Stimulated activated CD4-positive, alpha-beta T cell treated with anti-CD3 and anti-CD28 coated beads, Interleukin-4, amount 100 ng/mL, for 1 hour (primary cell): ENCODE measurements around the gene ARNT2.
"Not testable (repeated sequence)": the region's sequence is repeated elsewhere in the genome, so short reads cannot be mapped to it uniquely, and the experiment has no call there.

Experiments
- DNase-seq: peaks from one replicate; pipeline ENCODE4 v3.0.0-alpha.2; 2020

Gene ARNT2

DNA sequence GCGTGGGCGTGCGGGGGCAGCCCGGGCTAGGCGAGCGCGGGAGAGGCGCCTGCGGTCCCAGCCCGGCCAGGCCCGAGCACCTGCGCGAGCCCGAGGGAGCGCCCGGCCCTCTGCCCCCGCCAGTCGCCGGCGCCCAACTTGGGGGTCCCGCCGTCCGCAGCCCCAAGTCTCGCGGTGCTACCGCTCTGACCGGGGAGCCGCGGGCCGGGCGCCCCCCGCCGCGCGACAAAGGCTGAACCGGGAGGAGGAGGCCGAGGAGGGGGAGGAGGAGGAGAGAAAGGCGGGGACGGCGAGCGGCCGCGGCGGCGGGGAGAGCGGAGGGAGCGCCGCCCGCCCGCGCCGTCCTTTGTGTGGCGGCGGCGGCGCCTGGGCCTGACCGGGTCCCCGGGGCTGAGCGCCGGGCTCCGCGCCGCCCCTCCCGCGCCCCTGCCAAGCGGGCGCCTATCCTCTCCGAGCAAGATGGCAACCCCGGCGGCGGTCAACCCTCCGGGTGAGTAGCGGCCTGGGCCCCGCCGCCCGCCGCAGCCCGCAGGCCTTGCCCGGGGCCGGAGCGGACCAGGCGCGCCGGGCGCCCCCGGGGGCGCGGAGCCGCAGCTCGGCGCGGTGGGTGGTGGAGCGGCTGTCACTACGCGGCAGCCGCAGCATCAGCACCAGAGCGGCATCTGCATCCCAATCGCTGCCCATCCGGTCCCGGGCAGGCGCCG is at the start of gene ARNT2:
Gene ARNT2, plus strand, starts transcription at position 326 of the 704 bp plus-strand sequence. Its CDS starts 134 bp downstream, at position 460.
- DNase-seq: no peak

DNA sequence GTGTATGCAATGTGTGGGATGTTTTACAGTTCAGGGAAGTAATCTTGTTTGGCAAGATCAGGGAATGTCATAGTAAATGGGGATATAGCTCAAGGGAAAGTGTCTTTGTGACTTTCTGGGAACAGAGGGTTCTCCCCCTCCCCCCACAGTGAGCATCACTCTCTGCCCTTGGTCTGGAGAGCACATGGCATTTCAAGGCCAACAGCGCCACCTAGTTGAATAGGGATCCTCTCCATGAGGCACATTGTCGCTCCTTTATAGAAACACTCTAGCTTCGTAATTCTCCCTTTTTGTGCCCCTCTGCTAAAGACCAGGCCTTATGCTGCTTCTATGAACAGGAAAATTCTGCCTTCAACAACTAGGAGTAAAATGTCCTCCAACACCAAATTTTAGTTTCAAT is 37.1 kb upstream of the ARNT2 start:
- DNase-seq: no peak

DNA sequence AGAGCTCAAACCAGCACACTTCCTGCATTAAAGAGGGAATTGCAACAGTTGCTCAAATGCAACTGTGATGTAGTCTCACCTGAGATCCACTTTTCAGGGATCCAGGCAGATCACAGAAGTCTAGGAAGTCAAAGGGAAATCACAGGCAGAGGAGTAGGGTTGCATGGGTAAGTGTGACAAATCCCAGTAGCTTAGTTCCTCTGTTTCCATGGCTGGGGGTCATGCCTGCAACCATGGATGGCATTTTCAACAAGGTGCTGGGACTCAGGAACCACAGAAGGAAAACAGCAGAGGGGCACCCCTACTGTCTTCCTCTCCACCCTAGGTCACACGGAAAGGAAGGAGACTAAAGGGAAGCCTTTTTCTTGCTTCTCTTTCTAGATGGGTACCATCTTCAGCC is 36.5 kb upstream of the ARNT2 start:
- no peak for DNase-seq

DNA sequence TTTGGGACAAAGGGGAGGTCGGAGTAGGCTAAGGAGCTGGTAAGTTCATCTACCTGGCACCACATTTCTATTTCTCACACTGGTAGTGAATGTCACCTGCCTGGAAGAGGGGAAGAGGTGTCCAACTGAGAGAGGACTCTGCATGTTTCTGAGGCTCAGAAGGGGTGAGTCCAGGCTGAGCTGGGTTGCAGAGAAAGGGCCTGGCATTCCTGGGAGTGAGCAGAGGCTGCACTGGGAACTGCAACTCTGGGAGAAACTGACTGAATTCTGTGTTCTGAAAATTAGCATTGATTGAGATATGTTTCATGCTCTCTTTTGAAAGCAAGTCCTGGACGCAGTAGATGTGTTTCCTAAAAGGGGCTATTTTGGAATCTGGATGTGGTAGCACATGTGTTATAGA is 32.3 kb upstream of the ARNT2 start:
- DNase-seq: no peak

DNA sequence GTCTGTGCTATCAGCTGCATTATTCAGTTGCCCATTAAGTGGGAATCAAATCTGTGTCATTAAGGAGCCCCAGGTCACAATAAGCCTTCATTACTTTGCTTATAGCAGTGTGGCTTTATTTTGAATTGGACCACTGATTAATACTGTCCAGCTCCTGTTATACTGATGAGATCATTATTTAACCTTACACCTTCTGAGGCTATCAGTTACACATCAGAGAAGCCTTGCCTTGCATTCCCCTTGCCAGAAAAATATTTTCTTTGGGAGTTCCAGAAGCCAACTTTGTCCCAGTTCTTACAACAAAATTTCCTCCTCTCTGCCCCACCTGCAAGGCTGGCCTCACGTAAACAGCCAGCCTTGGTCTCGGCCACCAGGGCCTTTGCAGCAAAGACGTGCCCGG is 29.7 kb upstream of the ARNT2 start:
- DNase-seq: no peak

DNA sequence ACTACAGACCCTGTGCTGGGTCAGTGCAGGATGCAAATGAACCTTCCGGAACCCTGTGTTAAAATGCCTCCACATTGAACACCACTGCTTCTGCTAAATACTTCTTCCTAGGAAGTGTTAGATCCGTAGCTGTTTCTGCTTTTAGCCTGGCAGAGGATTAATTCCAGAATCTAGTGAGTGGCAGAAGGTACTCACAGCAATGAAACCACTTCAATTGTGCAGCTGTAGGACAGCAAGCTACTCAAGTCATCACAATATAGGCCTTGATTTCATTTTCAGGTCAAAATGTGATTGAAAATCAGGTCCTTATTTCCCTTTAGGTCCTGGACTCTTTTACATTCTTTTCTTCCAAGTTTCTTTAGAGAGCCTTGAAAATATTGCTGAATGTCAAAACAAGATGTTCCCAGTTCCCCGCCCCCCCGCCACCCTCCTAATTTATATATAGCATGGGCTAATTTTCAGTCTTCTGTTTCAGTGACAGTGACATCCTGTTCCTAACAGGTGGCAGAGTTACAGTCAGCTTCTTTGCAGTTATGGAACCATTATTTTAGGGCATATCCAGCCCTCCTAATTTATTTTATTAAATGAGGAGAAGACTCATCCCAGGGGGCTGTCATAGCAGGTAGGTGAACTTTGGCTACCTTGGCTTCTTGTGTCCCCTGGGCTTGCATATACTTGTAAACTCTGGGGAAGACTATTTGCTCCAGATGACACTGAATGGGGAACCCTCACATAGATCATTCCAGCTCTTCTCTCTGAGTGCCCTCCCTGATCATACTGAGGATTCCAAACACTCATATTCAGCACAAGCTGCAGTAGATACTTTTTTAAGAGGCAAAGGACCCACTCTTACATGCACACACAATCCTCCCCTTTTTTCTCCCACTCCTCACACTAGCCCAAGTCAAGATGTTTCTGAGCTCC is 28.0 kb upstream of the ARNT2 start:
- no peak for DNase-seq

DNA sequence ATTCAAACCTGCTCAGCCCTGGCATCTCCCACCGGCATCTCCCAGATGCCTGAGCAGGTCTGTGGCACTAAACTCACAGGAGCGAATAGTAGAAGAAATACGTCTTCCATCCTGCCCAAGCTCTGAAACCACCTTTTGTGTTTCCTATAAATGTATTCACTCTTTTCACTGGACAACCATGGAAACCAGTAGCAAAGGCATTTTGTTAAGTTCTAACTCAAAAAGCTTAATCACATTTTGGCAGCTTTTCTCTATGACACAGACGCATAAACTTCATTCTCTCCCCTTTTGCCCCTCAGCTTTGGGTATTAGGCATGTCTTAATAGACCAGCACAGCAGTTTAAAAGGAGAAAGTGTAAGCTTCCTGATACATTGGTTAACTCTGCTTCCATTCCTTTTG is 24.5 kb upstream of the ARNT2 start:
- no peak for DNase-seq

DNA sequence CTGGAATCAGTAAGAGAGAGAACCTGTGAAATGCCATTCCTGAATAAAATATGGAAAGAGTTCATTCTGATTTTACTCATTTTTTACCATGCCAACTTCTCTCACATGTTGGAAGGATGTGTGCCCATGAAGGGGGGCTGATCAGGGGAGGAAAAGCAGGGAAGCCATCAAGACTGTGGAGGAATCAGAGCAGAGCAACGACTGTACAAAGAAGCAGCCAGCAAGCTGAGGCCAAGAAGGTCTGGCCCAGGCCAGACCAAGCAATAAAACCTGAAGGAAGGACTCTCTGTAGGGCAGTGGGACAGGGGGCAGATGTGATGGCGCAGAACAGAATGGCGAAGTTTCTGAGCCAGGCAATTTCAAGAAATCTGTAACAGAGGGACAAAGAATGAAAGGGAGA is 24.0 kb upstream of the ARNT2 start:
- no peak for DNase-seq

DNA sequence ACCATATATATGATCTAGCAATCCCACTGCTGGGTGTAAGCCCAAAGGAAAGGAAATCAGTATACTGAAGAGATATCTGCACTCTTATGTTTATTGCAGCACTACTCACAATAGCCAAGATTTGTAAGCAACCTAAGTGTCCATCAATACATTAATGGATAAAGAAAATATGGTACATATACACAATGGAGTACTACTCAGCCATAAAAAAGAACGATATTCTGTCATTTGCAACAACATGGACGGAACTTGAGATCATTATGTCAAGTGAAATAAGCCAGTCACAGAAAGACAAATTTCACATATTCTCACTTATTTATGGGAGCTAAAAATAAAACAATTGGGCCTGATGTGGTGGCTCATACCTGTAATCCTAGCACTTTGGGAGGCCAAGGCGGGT is 21.9 kb upstream of the ARNT2 start:
- DNase-seq: no peak

DNA sequence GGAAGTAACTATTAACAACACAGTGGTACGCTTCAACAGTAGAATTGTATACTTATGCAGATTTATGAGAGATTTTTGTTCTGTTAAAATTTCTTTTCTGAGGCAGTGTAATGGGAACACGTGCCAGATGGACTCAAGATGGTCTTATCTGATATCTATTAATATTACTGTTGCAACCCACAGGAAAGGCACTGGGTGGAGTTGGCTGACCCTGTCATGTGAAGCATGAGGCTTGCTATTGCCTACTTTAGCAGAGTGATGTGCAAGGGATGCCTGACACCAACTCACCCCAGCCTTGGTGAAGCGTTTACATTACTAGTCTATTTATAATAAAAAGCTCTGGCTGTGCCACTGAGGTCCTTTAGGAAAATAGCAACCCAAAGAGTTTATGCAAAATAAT is 19.8 kb upstream of the ARNT2 start:
- DNase-seq: no peak

DNA sequence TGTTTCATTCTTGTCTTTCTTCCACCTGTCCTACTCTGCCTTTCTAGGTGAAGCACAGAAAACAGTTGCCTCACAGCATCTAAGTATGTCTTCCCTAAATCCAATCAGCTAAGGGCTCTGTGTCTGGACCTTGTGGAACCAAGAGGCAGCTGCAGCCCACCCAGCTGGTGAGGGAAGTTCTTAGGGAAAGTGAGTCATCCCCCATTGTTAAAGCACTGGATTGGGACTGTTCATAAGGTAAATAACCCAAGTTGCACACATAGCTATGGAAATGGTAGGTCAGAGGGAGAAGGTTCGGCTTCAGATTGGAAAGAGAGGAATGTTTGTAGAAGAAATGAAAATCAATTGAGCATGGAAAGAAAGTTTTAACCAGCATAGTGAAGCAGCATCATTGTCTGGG is 18.0 kb upstream of the ARNT2 start:
- no peak for DNase-seq

DNA sequence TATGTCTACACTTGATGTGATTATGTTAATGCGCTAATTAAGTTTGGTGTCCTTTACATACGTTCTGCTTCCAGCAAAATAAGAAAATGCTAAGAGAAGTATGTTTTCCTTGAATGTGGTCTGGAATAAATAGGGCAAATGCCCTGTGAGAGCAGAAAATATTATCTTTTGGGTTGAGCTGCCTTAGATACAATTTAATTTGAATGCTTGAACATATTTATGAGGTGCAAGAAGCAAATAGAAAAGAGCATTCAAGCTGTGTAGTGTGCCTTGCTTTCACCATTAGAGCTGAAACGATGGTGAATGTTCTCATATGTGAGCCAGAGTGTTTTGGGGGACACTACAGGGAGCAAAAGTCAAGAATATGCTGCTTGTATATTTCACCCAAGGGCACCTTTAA is 15.9 kb upstream of the ARNT2 start:
- DNase-seq: no peak

DNA sequence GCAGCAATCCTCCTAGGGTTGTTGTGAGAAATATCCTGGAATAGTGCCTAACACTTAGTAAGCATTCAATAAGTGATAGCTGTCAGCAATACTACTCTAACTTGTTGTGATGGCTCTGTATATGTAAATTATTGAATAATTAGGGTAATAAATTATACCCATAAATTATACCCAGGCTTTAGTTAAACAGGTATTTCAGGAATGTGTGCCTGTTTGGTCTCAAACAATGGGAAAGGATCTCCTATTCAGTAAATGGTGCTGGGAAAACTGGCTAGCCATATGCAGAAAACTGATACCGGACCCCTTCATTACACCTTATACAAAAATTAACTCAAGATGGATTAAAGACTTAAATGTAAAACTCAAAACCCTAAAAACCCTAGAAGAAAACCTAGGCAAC is 14.8 kb upstream of the ARNT2 start:
- no peak for DNase-seq

DNA sequence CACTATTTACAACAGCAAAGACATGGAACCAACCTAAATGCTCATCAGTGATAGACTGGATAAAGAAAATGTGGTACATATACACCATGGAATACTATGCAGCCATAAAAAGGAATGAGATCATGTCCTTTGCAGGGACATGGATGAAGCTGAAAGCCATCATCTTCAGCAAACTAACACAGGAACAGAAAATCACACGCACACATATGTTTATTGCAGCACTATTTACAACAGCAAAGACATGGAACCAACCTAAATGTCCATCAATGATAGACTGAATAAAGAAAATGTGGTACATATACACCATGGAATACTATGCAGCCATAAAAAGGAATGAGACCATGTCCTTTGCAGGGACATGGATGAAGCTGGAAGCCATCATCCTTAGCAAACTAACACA is 13.2 kb upstream of the ARNT2 start:
- not testable (repeated sequence) for DNase-seq

DNA sequence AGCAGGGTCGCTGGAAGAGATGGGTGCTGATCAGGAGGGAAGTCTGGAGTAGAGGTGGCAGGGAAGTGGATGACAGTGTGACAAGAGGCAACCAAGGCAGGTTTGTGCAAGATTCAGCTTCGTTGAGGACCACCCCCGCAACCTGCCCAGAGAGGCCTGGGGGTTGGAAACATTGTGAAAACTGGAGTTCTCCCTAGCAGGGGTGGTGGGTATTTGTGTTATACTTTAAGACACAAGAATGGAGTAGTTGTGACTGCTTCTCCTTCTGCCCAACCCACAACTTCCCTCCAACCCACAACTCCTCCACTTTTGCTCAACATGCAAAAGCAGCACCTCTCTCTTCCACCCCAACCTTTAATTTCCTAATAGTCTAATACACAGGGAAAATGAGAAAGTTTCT is 8.6 kb upstream of the ARNT2 start:
- DNase-seq: no peak

DNA sequence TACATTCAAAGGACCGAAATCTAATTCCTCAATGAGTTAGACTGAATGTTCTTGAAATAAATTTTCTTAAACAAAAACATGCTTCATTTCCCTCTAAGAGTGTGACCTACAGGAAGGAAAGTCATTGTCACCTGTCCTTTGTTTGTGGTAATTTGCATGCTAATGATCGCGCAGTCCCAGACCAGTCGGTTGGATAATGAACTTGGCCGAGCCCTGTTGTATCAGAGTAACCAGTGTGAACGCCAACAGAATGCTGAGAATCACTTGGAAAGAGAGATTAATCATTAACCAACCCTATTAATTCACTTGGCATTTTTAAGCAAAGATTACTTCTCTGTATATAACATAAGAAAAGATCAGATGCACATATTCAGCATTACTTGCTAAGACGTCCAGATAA is 8.1 kb upstream of the ARNT2 start:
- DNase-seq: no peak

DNA sequence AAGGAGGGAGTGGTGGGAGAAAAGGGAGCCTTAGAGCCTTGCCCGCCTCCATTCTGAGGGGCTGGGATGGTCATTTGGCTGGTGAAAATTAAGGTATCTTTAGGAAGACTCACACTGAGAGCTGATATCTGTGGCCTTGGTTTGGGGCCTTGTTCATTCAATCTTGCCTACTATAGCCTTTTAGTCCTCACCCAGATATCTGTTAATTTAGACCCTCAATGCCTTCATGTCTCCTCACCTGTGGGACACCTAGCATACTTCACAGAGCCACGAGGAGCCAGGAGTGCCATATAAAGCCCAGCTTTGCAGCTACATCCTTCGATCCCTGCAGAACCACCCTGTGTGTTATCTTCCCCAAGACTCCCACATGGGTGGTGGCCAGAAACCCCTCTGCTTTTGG is 4.7 kb upstream of the ARNT2 start:
- DNase-seq: no peak

DNA sequence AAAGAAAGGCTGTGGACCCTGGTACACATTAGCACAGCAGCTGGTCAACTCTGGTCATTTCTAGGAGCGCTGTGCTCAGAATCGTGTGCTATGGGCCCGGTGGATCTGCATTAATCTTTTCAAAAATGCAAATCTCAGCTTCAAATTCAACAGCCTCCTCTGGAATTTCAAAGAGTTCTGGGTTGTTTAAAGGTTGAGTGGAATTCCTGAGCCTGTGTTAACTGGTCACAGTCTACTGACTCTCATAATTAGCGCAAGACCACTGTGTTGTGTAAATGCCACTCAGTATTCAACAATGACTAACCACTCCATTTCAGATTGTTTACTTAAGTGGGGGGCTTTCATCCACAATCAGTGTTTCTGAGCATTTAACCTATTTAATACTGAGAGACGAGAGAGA is 2.7 kb upstream of the ARNT2 start:
- no peak for DNase-seq

DNA sequence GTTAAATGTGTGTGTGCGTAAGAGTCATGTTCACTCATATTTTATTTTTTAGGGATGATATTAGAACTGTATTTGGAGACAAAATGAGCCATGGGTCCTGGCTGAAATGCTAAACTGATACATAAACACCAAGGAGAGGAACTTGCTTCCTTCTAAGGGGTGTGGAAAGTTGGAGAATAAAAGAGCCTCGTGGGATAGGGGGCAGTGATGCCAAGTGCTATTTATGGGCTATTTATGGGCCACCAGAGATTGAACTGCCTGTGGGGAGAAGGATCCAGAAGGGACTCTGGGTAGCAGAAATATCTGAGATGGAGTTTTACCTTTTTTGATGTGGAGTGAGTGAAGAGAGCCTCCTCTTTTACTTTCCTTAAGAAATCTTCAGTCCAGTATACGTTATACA is 1.8 kb upstream of the ARNT2 start:
- DNase-seq: no peak

DNA sequence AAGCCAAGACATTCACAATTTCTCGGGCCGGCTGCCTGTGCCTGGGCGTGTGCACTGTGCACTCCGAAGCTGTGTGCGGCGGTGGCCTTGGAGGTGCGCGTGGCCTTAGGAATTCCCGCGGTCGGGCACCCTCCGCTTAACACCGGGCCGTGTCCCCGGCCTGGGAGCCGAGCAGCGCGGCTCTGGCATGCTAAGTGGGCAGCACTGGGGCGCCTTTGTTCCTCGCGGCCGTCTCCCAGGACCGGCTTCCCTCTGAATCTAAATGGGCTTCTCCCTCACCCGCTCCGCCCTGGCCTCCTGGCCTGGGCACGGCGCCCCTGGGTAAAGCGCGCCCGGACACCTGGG is 498 bp upstream of the ARNT2 start:
- DNase-seq: no peak

DNA sequence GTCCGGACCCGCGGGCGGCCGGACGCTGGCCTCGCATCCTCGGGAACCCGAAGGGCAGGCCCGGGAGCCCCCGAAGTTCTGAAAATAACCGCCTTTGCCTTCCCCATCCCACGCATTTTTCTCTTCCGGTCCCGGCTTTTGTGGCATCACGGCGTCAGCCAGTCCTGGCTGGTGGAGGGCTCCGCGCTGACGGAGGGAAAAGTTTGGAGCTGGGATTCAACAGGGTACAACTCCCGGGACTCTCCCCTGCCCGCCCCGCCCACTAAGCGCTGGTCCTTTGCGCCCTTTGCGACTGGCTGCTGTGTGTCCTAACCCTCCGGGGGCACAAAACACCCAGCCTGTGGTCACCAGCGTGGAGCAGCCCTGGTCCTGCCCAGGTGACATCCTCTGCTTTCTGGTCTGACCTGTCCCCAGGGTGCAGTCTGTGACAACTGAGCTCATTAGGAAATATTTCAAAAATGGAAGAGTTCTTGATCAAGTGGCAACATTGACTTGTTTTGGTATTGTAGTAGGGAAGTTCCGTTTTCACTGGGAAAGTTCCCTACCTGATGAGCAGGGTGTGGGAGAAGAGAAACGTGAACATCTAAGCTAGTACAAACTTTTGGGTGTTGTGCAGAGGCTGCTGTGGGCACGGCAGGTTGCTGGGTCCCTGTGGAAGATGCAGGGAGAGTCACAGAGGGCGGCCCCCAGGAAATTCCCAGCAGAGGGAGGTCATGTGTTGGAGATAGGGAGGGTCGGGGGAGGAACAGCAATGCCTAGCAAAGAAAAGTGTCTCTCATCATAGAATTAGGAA is 775 bp downstream of the ARNT2 start:
- DNase-seq: no peak

DNA sequence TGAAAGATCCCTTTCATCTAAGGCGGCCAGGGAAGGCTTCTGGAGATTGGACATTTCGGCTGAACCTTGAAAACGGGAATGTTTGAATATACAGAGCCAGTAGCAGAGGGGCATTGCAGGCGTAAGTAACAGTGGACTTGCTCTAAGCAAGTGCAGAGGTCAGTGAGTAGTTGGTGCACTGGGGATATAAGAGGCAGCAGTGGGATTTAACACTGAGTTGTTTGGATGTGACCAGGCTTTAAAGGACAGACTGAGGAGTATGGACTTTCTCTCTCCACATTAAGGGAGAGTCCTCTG is 1.3 kb downstream of the ARNT2 start:
- no peak for DNase-seq

DNA sequence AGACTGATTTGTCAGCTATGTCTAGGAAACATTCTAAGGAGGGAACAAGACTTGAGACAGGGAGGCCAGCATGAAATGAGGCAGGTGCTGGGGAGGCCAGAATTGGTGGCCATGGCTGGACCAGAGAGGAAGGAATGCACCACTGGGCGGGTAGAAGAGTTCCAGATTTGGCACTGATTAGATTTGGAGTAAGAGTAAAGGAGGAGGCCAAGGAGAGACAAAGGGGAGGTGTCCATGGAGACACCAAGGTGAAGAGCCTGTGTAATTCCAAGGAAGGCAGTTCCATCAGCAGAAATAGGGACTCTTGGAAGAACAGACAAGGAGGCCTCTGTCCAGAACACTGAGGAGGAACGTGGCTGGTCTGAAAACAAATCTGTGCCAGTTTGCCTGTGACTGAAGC is 1.8 kb downstream of the ARNT2 start:
- no peak for DNase-seq

DNA sequence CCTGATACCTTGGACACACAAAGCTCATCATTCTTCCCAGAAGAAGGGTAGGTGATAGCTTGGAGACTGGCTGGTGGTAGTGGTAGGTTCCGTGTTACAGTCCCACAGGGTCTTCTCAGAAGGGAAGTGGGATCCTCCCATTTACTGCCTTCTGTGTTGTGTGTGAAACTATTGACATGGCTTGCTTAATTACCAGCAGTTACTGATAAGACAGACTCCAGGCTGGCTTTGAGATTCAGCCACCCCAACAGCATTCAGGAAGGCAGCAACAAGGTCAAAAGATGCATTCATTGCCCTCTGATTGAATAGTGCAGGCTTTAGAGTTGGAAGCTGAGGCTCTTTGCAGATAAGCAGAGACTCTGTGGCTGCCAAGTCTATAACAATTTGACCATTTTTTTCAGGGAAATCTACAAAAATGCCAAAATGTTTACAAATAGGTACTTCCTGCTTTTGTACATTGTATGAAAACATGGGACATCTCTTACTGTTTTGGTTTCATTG is 7.7 kb downstream of the ARNT2 start:
- no peak for DNase-seq
